NK-92 (cell line): ENCODE data around the gene KDR.

ENCODE experiments used
- DNase-seq: peaks from one replicate; lab custom pipeline; 2025; ENCODE audit not compliant: unreplicated experiment; lab: John Stamatoyannopoulos, UW

Gene KDR

DNA sequence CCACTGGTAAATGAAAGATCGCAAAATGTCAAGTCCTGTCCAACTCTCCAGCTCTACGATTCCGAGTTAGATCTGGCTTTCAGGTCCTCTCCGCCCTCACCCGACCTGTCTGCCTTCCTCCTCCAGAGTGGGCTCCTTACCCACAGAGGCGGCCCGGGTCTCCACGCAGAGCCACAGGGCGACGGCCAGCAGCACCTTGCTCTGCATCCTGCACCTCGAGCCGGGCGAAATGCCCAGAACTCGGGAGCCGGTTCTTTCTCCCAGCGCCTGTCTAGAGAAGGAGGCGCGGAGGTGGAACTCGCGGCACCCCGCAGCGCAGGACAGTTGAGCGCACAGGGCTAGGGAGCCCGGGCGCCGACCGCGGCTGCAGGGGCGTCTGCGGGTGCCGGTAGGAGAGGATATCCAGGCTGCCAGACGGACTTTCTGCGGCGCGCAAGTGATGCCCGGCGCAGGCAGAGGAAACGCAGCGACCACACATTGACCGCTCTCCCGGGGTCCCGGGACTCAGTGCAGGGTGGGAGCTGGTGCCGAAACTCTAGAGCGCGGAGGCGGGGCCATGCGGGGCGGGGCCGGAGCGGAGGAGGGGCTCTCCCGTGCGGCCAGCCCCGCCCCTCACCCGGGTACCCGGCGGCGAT, at the start of gene KDR:
Gene KDR, minus strand, starts transcription at position 509 of the 635 bp plus-strand sequence. Its CDS starts 302 bp downstream, at position 207.
- no peak for DNase-seq

DNA sequence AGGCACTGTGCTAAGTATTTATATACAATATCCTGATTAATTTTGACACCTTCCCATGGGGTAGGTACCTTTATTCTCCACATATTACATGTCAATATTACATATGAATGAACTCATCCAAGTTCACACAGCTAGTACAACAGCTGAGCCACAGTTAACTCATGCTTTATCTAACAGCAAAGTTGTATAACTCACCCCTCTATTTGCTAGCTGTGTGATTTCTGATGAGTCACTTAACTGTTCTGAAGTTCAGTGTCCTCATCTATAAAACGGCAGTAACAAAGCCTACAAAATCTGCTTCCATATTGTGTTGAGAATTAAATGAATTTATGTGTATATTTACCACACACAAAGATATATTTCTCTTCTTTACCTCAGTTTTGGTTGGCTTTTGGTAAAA, 48.2 kb upstream of the KDR start:
- no peak for DNase-seq

DNA sequence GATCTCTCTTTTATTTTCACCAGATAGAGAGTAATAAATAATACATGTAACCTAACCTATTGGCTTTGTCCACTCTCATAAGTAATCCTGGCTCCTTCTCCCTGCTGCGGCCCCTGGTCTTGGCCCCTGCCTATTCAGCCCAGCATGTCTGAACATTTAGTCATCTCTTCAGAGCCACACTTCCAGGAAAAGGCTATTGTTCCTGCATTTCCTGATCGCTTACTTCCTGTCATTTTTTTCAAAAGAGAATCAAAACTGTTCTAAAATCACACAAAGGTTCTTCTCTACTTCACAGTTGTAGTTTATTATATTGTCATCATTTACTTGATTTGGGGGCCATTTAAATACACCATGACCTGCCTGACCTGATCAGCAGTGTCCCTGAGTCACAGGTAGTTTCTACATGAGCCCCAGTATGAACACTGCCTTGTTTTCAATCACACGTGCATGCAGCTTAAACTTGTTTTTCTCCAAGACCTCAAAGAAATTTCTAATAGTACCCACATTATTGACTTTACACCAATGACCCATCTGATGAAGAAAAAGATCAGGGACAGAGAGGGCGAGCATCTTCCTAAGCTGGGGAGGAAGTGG, 47.4 kb upstream of the KDR start:
- no peak for DNase-seq

DNA sequence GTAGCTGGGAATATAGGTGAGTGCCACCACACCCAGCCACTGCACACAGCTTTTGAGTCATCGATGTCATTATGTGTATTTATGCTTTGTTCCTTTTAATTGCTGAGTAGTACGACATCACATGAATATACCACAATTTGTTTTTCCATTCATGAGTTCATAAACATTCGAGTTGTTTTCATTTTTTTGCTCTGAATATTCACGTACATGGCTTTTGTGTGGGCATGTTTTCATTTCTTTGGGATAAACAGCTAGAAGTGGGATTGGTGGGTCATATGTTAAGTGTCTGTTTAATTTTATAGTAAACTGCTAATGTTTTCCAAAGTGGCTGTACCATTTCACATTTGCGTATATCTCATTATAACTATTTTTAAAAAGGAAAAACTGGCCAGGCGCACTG, 45.1 kb upstream of the KDR start:
- DNase-seq: no peak

DNA sequence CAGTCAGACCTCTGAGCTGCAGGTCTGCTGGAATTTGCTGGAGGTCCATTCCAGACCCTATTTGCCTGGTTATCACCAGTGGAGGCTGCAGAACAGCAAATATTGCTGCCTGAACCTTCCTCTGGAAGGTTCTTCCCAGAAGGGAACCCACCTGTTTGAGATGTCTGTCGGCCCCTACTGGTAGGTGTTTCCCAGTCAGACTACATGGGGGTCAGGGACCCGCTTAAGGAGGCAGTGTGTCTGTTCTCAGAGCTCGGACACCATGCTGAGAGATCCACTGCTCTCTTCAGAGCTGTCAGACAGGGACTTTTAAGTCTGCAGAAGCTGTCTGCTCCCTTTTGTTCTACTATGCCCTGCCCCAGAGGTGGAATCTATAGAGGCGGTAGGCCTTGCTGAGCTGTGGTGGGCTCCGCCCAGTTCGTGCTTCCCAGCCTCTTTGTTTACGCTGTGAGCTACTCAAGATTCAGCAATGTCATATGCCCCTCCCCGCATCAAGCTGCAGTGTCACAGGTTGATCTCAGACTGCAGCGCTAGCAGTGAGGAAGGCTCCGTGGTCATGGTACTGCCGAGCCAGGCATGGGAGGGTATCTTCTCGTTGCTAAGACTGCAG, 44.1 kb upstream of the KDR start:
- DNase-seq: no peak

DNA sequence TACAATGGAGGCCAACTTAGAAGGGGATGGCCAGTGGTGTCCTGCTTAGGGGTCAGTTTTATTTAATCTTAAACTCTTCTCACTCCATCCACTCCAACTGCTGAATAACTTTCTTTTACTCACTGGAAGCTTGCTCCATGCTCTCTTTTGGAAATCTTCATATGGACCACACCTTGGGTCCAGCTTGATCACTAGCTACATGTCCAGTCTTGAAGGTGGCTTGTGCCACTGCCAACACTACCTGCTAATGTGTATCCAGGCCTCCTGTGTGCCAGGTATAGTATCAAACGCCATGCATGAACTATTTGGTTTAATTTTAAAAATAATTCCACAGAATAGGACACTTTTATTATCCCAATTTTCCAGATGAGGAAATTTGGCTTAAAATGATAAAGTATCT, 37.0 kb upstream of the KDR start:
- DNase-seq: no peak

DNA sequence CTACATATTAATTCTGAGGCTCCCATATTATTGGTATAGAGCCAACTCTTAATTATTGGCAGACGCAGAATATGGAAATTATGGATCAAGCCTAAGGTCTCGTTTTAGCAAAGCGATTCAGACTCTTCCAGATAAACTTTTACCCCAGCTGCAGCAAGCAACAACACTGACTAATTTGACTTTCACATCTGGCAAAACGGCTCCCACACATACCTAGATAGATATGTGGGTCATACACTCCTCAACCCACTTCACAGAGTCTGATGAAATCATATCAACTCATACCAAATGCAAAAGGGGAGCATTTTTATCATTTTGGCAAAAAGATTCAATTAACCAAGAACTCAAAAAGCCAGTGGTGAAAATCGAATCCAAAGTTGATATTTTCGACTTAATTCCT, 36.3 kb upstream of the KDR start:
- no peak for DNase-seq

DNA sequence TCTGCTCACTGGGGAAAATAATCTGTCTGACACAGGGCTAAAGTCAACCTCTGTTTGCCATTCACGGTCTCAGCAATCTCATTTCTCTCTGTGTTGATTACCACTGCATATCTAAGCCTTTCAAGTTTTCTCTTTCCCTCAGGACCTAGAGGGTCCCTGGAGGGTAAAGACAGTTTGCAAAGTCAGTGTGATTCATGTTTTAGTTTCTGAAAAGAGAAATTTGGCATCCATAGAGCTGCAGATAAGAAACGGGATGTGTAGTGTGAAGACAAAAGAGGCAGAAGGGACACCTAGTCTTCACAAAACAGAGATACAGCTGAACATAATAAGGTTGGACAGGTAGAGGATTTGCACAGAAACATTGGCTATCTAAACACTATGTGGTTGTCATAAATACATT, 34.5 kb upstream of the KDR start:
- no peak for DNase-seq

DNA sequence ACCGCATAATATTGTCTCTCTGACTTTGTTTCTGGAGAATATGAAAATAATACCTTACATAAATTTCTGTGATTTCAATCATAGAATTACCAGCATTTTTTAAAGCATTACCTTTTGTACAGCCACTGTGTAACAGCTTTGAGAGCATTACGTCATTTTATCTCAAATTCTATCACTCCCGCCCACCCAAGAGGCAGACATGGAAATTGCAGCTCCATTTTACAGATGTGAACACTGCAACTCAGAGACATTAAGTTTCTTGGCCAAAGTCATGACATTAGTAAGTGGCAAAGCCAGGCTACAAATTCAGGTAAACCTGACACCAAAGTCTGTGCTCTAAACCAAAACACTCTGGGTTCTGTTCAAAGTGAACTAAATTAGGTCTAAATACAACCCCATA, 33.6 kb upstream of the KDR start:
- DNase-seq: no peak

DNA sequence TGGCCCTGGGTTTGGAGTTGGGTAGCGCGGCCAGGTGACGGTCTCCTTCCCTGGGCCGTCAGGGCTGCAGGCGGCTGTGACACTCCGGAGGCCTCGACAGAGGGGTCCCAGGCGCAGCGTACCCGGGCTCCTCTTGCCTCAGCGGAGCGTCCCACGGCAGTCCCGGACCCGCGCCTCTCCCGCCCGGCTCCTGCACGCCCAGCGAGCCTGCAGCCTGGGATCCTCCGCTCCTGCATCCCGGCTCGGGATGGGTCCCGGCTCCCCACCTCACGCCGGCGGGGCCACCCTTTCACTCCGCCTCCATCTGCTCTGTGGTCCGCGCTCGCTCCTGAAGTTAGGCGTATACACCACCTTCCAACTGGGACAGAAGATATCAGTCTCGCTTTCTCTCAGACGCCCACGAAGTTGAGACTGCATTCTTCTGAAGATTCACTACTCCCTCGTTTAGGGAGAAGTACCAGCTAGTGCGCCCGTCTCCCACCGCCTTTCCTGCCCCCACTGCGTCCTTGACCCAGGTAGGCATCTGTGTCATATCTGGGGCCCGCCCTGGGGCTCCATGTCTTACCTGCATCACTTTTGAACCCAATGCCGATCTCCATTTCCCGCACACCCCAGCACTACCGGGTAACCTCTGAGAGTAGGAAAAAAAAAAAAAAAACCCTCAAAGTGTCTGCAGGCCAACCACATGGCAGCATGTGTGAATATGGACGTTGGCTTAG, 32.3 kb upstream of the KDR start:
- no peak for DNase-seq

DNA sequence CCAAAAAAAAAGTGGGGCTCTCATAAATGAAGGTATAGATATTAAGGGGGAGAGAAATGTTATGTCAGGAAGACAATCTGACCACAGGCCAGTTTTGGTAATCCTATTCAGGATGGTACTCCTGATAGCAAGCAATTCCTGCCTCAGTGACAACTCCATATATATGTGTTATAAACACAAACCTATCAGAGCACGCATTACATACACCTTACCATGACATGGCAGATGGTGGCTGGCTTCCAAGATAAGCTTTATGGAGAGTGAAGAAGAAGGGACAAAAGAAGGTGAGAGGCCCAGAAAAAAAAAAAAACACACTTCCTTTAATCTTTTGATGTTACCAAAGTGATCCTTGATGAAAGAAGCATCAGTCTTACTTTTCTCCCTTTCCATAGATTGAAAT, 29.5 kb upstream of the KDR start:
- DNase-seq: no peak

DNA sequence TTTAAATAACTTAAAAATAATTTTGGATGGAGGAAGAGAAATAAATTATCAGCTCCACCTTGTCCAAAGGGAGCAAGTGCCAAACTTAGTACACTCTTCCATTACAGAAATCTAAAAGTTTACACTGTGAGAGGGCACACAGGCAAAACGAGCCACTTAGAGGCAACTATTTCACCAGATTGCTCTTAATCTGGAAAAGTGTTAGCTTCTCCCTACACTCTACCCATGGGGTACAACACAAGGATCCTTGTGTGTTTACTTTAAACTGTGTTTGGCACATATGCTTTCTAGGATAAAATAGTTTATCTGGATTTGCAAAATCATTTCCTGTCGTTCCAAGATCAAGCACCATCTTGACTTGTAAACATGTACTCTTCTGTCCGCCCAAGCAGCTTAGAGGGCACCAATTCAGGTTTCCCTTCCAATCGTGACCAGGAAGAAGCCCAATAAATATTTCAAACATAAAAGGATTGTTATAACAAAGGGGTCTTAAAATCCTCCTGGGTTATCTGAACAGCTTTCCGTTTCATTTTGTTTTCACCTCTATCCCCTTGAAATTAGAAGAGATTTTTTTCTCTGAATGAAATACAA, 29.0 kb upstream of the KDR start:
- DNase-seq: no peak

DNA sequence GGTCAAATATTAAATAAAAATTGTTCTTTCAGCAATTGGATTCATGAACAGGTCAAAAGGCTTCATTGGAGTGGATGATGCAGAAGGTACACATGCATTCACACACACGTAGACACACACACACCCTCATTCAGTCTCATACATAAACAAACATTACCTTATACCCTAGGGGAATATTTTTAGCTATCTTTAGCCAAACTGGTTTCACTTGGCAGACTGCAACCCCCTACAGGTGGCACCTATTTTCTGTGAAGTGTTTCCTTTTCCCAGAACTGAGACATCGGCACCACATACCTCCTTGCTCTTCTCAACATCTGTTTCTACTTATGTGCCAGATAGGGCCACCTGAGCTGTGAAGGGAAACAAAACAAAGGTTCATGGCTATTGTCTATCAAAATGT, 18.5 kb upstream of the KDR start:
- DNase-seq: no peak

DNA sequence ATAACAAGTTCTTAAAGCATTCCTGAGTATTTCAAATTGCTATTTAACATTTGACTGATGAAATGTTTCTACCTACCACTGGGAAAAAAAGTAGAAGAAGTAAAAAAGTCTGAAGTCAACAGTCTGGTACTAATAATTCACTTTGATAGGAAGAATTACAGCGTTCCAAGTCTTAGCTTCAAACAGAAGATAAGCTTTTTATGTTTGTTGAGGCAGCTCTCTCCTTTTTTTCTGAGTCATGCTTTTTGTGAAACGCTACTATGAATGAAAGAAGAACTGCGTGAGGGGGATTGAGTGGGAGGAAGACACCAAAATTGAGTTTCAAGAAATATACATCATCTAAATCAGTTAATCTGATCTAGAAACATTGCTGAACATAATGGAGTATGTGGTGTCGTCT, 13.0 kb upstream of the KDR start:
- no peak for DNase-seq

DNA sequence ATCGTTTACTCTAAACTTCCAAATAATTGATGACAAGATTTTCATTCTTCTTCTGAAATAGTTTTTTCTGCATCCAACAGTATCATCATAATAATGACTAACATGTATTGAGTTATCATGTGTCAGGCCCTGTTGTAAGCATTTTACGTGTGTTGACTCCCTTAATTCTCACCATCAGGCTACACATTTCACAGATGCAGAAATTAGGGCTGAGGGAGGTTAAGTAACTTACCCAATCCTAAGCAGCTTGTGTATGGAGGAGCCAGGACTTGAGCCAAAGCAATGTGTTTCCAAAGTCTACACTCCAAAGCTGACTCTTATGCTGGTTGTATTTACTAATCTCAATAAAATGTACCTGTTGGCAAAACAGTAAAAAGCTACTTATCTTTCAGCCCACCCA, 11.2 kb upstream of the KDR start:
- DNase-seq: no peak

DNA sequence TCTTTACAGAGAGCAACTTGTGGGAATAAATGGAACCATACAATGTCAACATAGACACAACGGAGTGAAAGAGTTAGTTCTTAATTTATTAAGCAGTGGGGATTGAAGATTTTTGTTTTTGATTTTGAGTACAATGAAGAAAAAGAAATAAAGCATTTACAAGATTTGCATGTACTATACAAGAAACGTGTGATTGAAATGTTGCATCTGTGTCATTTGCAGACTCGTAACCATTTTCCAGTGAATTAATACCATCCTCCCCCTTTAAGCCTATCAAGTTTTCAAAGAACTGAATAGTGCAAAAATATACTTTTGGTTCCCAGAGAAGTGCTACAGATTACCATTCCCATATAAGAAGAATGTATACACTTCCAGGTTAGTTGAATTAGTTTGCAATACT, 8.6 kb upstream of the KDR start:
- no peak for DNase-seq

DNA sequence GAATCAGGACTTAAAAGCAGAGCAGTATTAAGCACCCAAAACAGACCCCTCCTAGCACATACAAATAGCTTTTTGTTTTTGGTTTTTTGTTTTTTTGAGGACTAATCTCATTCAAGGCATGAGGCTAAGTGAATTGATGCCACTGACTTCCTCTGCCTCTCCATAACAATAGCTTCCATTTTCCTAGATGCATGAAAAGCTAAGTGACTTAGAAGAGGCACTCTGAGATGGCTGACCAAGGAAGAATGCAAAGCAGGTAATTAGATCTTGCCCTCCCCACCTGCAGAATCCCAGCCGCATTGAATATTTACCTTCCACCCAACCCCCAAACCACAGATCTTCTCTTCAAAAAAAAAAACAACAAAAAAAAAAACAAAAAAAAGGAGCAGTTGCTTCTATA, 7.4 kb upstream of the KDR start:
- DNase-seq: no peak

DNA sequence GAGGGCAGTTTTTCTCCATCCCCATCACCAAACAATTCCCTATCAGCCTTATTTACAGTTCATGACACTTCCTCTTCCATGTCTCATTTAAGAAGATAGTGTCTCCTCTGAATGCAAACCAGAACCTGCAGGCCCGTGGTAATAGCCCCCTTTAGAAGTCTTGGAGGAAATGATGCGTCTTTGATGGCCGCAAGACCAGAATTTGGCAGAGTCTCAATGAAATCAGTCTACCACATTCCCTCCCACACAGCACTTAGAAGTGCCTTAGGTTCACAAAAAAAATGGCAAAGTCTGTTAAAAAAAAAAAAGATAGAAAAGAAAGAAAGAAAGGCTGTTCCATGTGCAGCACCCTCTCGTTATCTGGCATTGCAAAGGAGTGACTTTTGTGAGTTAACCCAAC, 2.1 kb upstream of the KDR start:
- DNase-seq: no peak

DNA sequence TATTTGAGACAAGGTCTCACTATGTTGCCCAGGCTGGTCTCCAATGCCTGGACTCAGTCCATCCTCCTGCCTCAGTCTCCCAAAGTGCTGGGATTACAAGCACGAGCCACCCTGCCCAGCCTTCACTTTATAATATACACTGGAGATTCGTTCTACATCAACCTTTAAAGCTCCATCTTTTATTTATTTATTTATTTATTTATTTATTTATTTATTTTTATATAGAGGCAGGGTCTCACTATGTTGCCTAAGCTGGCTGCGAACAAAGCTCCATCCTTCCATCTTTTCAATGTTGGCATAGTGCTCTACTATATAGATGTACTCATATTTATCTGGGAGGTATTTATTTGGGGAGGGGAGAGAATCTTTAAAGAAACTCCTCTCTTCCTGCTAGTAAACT, 1.7 kb upstream of the KDR start:
- DNase-seq: no peak

DNA sequence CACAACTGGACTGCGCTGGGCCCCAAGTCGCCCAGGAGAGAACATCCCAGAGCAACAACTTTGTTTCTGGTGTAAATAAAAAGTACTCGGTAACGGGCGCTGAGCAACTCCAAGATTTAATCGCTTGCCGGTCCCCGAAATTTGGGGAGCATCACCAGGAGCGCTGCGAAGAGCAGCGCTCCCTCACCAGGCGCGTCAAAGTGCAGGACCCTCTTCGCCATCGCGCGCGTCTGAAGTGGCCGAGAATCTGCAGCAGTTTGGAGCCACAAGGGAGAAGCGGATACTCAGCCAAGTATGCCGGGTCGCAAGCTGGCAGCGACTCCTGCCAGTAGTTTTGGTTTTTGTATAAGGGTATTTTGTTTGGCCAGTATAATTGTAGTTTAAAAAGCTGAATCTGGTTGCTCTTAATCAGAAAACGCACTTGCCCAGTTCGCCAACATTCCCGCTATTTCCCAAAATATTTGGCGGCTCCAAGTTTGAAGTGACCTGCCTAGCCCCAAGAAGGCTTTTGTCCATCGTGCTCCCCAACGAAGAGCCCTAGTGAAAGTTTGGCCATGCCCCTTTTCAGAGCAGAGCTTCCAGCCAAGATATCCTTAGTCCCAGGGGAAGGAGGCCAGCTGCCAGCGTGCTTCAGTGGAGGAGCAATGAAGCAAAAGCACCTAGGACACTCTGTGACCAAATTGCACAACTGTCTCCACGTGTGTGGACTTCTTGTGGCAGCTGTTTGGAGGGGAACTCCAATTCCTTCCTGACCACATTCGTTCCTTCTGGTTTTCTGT, 557 bp upstream of the KDR start:
- no peak for DNase-seq
